ENCODE measurements around the gene ECHDC3.

ECHDC3 gene, protein sequence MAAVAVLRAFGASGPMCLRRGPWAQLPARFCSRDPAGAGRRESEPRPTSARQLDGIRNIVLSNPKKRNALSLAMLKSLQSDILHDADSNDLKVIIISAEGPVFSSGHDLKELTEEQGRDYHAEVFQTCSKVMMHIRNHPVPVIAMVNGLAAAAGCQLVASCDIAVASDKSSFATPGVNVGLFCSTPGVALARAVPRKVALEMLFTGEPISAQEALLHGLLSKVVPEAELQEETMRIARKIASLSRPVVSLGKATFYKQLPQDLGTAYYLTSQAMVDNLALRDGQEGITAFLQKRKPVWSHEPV

DNA sequence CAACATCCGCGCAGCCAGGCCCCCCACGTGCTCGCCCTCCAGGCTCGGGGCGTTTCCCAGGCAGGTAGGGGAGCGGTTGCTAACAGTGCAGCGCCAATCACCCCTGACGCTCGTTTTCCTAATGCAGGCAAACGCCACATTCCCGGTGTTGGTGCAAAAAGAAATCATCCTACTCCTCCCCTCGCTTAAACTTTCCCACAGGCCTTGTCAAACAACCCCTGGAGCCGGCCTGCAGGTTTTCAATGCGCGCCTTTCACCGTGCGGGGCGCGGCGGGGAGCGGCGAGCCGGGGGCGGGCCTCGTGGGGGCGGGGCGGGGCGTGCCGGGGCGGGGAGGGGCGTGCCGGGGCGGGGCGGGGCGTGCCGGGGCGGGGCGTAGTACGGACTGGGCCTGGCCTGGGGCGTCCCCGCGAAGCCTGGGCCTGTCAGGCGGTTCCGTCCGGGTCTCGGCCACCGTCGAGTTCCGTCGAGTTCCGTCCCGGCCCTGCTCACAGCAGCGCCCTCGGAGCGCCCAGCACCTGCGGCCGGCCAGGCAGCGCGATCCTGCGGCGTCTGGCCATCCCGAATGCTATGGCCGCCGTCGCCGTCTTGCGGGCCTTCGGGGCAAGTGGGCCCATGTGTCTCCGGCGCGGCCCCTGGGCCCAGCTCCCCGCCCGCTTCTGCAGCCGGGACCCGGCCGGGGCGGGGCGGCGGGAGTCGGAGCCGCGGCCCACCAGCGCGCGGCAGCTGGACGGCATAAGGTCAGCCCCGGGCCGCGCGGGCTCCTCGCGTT is at the start of gene ECHDC3:
Gene ECHDC3 (plus strand): TSS at position 374 of the 770 bp plus-strand sequence. CDS start 195 bp downstream, at position 569.
- peaks cover 54% of the 10 kb centered on the region for H3K27me3 Mint-ChIP-seq (ENCODE audit: low read depth)
- no peaks in the 10 kb centered on the region for H3K36me3 Mint-ChIP-seq (ENCODE audit: low read depth)
- H3K4me3 Mint-ChIP-seq = peak within 1 kb of the TSS; percentile 46
- H3K4me1 Mint-ChIP-seq (ENCODE audit: low read depth) = no peaks in the 10 kb centered on the region
- H3K27ac Mint-ChIP-seq = no peak within 1 kb of the TSS
- H3K9me3 Mint-ChIP-seq = peaks cover 21% of the 10 kb centered on the region

DNA sequence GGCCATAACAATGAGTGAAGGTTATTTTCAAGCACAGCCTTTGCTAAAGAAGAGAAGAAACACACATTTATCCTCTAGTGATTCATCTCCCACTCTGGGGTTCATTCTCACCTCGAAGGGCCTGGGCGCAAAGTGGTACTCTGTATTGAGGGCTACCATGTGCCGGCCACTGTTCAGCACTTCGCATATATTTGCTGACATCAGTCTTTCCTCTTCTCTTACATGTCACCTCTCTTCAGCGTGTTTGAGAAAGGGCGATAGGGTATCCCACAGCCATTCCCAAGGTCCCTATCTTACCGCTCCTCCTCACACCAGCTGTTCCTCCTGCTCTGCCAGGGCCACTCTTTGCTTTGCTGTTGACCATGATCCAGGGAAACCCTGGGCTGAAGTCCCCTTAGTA is 48.8 kb upstream of the ECHDC3 start:
- Mint-ChIP-seq H3K4me1 (ENCODE audit: low read depth) (peaks cover 4% of the 10 kb centered on the region), H3K27ac (no peak overlapping the region)

DNA sequence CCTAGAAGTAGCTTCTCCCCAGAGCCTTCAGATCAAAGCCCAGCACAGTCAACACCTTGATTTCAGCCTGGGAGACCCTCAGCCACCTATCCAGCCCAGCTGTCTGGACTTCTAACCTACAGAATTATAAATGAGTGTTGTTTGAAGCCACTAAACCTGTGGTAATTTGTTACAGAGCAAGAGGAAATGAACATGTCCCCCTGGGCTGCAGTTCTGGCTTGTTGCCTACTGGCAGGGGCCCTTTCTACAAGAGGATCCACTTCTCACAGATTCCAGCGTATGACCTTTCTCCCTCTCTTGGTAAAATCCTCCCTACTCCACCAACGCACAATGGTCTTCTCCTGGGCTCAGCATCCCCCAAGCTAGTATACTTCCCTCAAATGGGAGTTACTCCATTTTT is 46.4 kb upstream of the ECHDC3 start:
- no peaks in the 10 kb centered on the region for H3K36me3 Mint-ChIP-seq (ENCODE audit: low read depth)
- peaks cover 42% of the 10 kb centered on the region for H3K27me3 Mint-ChIP-seq (ENCODE audit: low read depth)
- H3K27ac Mint-ChIP-seq = no peak overlapping the region
- no peaks in the 10 kb centered on the region for H3K9me3 Mint-ChIP-seq
- H3K4me3 Mint-ChIP-seq = no peak overlapping the region
- peaks cover 4% of the 10 kb centered on the region for H3K4me1 Mint-ChIP-seq (ENCODE audit: low read depth)

More for the DNA sequence above, 48.8 kb upstream of the ECHDC3 start:
- Mint-ChIP-seq H3K4me3 (no peak overlapping the region), H3K9me3 (no peaks in the 10 kb centered on the region), H3K36me3 (ENCODE audit: low read depth) (no peaks in the 10 kb centered on the region), H3K27me3 (ENCODE audit: low read depth) (peaks cover 35% of the 10 kb centered on the region)

DNA sequence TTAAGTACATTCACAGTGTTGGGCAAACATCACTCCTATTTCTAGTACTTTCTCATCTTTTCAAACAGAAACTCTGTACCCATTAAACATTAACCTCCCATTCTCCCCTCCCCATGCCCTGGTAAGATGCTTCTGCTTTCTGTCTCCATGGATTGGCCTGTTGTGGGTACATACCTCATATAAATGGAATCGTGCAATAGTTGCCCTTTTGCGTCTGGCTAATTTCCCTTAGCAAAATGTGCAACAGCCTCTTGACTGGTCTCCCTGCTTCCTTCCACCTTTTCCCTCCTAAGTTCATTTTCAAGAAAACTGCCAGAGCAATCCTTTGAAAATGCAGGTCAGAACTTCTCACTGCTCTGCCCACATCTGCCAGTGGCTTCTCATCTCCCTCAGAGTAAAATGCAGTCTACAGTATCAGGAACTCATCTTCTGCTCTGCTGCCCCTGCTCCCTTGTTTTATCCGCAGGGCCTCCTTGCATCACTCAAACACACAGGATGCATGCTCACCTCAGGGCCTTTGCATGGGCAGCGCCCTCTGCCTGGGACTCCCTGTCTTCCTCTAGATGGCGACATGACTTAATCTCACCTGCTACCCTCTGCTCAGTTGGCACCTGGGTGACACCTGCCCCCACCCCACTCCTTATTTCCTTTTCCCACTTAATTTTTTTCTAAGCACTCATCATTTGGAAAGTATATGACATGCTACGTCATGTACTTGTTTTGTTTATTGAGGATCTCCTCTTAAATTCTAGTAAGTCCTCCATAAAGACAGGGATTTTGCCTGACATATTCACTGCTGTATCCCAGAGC is 44.3 kb upstream of the ECHDC3 start:
- no peak overlapping the region for H3K27ac Mint-ChIP-seq
- H3K36me3 Mint-ChIP-seq (ENCODE audit: low read depth) = no peaks in the 10 kb centered on the region
- H3K4me3 Mint-ChIP-seq = no peak overlapping the region
- peaks cover 4% of the 10 kb centered on the region for H3K4me1 Mint-ChIP-seq (ENCODE audit: low read depth)
- no peaks in the 10 kb centered on the region for H3K9me3 Mint-ChIP-seq
- peaks cover 45% of the 10 kb centered on the region for H3K27me3 Mint-ChIP-seq (ENCODE audit: low read depth)

DNA sequence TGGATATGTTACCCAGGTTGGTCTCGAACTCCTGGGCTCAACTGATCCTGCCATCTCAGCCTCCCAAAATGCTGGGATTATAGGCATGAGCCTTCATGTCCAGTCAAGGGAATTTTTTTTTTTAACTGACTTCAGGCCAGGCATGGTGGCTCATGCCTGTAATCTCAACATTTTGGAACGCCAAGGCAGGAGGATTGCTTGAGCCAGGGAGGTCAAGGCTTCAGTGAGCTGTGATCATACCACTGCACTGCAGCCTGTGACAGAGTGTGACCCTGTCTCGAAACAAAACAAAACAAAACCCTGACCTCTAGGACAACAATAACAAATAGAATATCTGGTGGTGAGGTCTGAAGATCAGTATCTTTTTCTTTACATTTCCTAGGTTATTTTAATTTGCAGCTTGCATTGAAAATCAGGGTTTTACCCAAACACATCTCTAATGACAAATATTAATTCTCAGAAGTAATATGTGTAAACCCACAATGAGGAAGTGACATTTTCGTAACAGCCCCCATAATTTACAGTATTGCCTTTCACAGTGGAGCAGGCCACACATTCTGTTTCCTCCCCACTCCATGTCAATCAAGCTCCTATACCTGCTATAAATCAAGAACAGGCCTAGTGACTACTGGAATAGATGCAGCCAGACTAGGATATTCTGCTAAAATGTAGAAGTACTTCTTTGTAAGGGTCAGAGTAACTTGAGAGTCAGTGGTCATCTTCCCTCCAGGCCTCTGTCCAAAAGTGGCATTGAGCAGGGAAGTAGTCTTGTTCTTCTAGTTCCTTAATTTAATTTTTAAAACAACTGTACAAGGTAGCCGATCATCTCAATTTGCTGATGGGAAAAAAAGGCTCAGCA is 43.3 kb upstream of the ECHDC3 start:
- H3K36me3 Mint-ChIP-seq (ENCODE audit: low read depth) = no peaks in the 10 kb centered on the region
- H3K9me3 Mint-ChIP-seq = no peaks in the 10 kb centered on the region
- peaks cover 49% of the 10 kb centered on the region for H3K27me3 Mint-ChIP-seq (ENCODE audit: low read depth)
- no peak overlapping the region for H3K27ac Mint-ChIP-seq
- H3K4me1 Mint-ChIP-seq (ENCODE audit: low read depth) = peaks cover 4% of the 10 kb centered on the region
- H3K4me3 Mint-ChIP-seq = no peak overlapping the region

DNA sequence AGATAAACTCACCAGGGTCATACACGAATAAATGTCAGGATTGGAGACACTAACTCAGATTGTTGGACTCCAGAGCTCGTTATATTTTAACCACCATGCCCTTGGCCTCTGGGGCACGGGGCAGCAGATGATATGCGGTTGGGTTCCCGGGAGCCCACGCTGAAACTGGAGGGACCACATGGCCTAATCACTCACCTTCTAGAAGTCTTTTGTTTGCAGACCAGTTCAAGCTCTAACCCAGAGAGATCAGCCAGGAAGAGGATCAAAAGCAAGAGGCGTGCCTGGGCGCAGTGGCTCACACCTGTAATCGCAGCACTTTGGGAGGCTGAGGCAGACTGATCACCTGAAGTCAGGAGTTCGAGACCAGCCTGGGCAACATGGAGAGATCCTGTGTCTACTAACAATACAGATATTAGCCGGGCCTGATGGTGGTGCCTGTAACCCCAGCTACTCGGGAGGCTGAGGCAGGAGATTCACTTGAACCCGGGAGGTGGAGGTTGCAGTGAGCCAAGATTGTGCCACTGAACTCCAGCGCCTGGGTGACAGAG is 42.6 kb upstream of the ECHDC3 start:
- Mint-ChIP-seq H3K36me3 (ENCODE audit: low read depth) (no peaks in the 10 kb centered on the region), H3K4me1 (ENCODE audit: low read depth) (peaks cover 4% of the 10 kb centered on the region), H3K27me3 (ENCODE audit: low read depth) (peaks cover 56% of the 10 kb centered on the region), H3K9me3 (no peaks in the 10 kb centered on the region), H3K4me3 (no peak overlapping the region), H3K27ac (no peak overlapping the region)

DNA sequence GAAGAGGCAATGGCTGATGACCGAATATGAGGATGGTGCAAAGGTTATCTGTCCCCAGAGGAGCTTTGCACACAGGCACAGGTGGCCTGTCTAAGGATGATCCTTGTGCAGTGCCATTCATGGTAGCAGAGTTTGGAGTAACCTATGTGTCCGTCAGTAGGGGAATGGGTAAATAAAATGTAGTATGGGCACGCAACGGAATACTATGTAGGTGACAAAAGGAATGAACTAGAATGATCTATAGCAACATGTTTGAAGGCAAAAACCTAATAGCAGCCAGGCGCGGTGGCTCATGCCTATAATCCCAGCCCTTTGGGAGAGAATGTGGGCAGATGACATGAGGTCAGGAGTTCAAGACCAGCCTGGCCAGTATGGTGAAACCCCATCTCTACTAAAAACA is 41.6 kb upstream of the ECHDC3 start:
- H3K4me3 Mint-ChIP-seq = no peak overlapping the region
- H3K27ac Mint-ChIP-seq = no peak overlapping the region
- peaks cover 4% of the 10 kb centered on the region for H3K4me1 Mint-ChIP-seq (ENCODE audit: low read depth)
- H3K9me3 Mint-ChIP-seq = no peaks in the 10 kb centered on the region
- H3K36me3 Mint-ChIP-seq (ENCODE audit: low read depth) = no peaks in the 10 kb centered on the region
- peaks cover 56% of the 10 kb centered on the region for H3K27me3 Mint-ChIP-seq (ENCODE audit: low read depth)

DNA sequence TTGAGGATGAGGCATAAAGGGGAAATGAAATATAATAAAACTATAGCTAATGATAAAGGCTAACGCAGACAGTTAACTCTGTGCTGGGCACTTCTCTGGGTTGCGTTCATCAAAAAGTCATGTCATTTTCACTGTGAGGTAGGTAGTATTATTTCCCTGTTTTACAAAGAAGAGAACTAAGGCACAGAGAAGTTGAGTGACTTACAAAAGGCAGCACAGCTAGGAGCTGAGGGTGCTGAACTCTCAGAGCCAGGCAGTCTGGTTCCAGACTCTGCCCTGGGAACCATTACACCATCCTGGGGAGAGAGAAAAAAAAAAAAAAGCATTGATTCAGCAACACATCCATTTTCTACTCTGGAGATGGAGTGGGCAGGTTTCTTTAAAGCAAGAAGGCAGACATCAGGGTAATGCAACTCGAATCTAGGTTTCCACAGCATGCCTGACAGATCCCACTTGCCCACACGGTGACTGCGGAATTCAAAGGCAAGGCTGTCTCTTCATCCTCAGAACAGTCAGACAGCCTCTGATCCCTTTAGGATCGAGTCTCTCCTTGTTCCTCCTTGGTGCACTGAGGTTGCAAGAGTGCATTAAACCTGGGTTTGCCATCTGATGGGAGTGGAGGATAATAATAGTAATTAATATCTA is 40.6 kb upstream of the ECHDC3 start:
- Mint-ChIP-seq H3K4me3 (no peak overlapping the region), H3K9me3 (no peaks in the 10 kb centered on the region), H3K27ac (no peak overlapping the region), H3K4me1 (ENCODE audit: low read depth) (peaks cover 4% of the 10 kb centered on the region), H3K27me3 (ENCODE audit: low read depth) (peaks cover 58% of the 10 kb centered on the region), H3K36me3 (ENCODE audit: low read depth) (no peaks in the 10 kb centered on the region)

DNA sequence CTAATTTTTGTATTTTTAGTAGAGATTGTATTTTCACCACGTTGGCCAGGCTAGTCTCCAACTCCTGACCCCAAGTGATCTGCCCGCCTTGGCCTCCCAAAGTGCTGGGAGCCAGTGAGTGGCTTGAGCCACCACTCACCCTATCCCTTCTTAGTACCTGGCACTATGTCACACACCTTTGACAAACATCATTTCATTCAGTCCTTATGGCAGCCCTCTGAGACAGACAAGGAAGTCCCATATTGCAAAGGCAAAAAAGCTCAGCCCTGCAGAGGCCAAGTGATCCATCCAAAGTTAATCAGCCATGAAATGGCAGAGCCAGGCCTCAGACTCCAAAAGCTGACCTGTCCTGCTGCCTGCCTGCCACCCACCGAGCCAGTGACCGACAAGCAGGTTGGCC is 39.9 kb upstream of the ECHDC3 start:
- no peak overlapping the region for H3K4me3 Mint-ChIP-seq
- H3K27me3 Mint-ChIP-seq (ENCODE audit: low read depth) = peaks cover 63% of the 10 kb centered on the region
- peaks cover 4% of the 10 kb centered on the region for H3K4me1 Mint-ChIP-seq (ENCODE audit: low read depth)
- no peaks in the 10 kb centered on the region for H3K9me3 Mint-ChIP-seq
- no peak overlapping the region for H3K27ac Mint-ChIP-seq
- H3K36me3 Mint-ChIP-seq (ENCODE audit: low read depth) = no peaks in the 10 kb centered on the region

DNA sequence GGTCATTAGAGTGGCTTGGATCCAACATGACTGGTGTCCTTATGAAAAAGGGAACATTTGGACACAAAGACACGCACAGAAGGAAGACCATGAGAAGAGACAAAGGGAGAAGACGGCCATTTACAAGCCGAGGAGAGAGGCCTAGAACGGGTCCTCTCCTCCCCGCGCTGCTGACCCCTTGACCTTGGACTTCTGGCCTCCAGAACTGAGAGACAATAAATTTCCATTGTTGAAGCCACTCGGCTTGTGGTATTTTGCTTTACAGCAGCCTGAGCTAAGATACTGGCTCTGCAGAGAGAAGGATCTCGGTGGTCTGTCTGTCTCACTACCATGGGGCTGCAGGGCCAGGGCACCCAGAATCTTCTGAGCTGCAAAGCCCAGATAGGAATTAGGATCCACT is 38.1 kb upstream of the ECHDC3 start:
- Mint-ChIP-seq H3K27ac (no peak overlapping the region), H3K4me3 (no peak overlapping the region), H3K36me3 (ENCODE audit: low read depth) (no peaks in the 10 kb centered on the region), H3K9me3 (no peaks in the 10 kb centered on the region), H3K27me3 (ENCODE audit: low read depth) (peaks cover 68% of the 10 kb centered on the region), H3K4me1 (ENCODE audit: low read depth) (no peaks in the 10 kb centered on the region)

DNA sequence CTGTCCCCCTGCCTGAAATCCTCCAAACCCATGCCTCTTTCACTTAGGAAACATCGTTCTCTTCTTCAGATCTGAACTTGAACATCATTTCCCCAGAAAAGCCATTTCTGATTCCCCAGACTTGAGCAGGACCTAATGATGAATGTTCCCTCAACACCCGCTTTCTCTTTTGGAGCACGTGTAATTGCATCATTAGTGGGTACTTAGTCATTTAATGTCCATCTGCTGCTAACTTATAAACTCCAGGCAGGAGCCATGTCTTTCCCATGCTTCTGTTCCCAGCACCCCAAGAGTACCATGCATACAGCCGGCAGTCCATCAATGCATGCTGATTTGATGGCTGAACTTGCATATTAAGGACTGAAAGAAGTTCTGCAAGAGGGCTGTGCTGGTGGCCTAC is 36.5 kb upstream of the ECHDC3 start:
- Mint-ChIP-seq H3K27ac (no peak overlapping the region), H3K4me3 (no peak overlapping the region), H3K27me3 (ENCODE audit: low read depth) (peaks cover 66% of the 10 kb centered on the region), H3K9me3 (no peaks in the 10 kb centered on the region), H3K4me1 (ENCODE audit: low read depth) (peaks cover 7% of the 10 kb centered on the region), H3K36me3 (ENCODE audit: low read depth) (no peaks in the 10 kb centered on the region)

DNA sequence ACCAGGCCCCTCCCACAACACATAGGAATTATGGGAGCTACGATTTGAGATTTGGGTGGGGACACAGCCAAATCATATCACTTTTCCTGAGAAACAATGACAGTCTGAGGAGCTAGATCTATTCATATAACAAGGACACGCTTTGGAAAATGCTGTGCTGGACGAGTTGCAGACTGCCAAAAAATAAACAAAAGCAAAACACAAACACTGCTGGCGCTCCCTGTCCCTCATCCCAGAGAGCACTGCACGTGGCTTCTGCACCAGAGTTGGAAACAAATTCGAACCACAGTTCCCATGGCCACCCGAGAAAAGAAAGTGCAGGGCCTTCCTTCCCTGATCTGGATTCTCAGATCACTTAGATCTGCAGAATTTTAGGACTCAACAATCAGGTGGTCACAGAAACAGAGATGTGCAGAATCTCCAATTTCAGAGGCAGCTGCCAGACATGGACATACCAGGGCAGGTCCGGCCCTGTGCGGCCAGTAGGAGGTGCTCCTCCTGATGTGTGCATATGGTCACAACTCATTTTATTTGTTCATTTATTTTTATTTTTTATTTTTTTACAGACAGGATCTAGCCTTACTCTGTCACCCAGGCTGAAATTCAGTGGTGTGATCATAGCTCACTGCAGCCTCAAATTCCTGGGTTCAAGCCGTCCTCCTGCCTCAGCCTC is 35.2 kb upstream of the ECHDC3 start:
- Mint-ChIP-seq H3K9me3 (no peaks in the 10 kb centered on the region), H3K4me3 (no peak overlapping the region), H3K27ac (no peak overlapping the region), H3K27me3 (ENCODE audit: low read depth) (peaks cover 71% of the 10 kb centered on the region), H3K36me3 (ENCODE audit: low read depth) (no peaks in the 10 kb centered on the region), H3K4me1 (ENCODE audit: low read depth) (peaks cover 11% of the 10 kb centered on the region)
